Endothelial cell (in vitro differentiated cells): ENCODE results near the gene PRTG. TPM values are rescaled to one million over a fixed set of nuclear protein-coding genes. Genes with fewer than 3 reads are reported as not detected.

Experiments
- DNase-seq: peaks from one replicate; pipeline ENCODE4 v3.0.0; 2021; ENCODE audit warnings: low spot score
- H3K27ac Mint-ChIP-seq: one replicate; pipeline ENCODE4 v1.8.0; 2021; ENCODE audit warnings: mixed read lengths, inconsistent platforms; ENCODE audit not compliant: unreplicated experiment
- H3K27me3 Mint-ChIP-seq: one replicate; pipeline ENCODE4 v1.8.0; 2021; ENCODE audit warnings: mild to moderate bottlenecking, moderate library complexity, mixed read lengths, inconsistent platforms; ENCODE audit not compliant: unreplicated experiment
- H3K36me3 Mint-ChIP-seq: one replicate; pipeline ENCODE4 v1.8.0; 2021; ENCODE audit warnings: mild to moderate bottlenecking, low read depth, mixed read lengths, inconsistent platforms; ENCODE audit not compliant: unreplicated experiment
- H3K4me1 Mint-ChIP-seq: one replicate; pipeline ENCODE4 v1.8.0; 2021; ENCODE audit warnings: mild to moderate bottlenecking, mixed read lengths, inconsistent platforms; ENCODE audit not compliant: unreplicated experiment
- H3K4me3 Mint-ChIP-seq: one replicate; pipeline ENCODE4 v1.8.0; 2021; ENCODE audit warnings: mild to moderate bottlenecking, mixed read lengths, inconsistent platforms; ENCODE audit not compliant: unreplicated experiment
- H3K9me3 Mint-ChIP-seq: one replicate; pipeline ENCODE4 v1.8.0; 2021; ENCODE audit warnings: mixed read lengths, inconsistent platforms; ENCODE audit not compliant: unreplicated experiment
- total RNA-seq: library from RNA; stranded (reverse); fragmentation: NEBNext Ultra II Directional; extraction: Animal tissue kit (Norgen Biotek cat#: 25700); gene quantifications from one replicate; pipeline ENCODE4 v1.2.1, GENCODE V29; 2021; ENCODE audit not compliant: unreplicated experiment
- TF ChIP-seq, protein P1 (sequence below): fragments of 200-600 bp; sonication (generic); IDR thresholded peaks from one replicate; pipeline ENCODE4 v1.5.0; 2021; ENCODE audit warnings: antibody characterized with exemption; ENCODE audit not compliant: unreplicated experiment

The PRTG gene
- total RNA-seq, 1 donor from 2014 or later = 165 TPM

DNA sequence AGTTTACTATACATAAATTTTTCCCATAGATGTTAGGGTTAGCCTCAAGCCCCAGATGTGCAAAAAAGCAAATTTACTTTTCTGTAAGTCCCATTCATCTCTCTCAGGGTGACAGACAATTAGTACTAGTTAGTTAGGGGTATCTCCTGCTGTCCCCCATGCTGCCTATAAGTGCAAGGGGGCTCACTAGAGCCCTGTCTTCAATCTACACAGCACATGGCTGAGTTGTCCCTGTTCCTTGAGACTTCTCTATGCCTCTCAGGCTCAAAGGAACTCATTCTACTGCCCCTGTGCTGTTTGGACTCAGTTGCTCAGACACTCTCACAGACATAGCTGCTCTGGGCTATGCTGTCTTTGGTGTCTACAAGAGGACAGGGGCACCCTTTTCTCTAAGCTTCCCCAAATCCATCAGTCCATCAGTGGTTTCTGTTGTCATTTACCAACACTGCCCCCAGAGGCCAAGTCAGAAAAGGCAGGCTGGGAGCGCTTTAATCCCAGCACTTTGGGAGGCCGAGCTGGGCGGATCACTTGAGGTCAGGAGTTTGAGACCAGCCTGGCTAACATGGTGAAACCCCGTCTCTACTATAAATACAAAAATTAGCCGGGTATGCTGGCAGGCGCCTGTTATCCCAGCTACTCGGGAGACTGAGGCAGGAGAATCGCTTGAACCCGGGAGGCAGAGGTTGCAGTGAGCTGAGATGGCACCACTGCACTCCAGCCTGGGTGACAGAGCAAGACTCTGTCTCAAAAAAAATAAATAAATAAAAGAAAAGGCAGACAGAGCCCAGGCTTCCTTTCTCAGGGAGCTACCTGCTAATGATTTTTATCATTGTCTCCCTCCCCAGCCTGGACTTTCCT, 31.4 kb upstream of the PRTG start:
- peak; percentile 70 for DNase-seq
- TF ChIP-seq, protein P1, sequence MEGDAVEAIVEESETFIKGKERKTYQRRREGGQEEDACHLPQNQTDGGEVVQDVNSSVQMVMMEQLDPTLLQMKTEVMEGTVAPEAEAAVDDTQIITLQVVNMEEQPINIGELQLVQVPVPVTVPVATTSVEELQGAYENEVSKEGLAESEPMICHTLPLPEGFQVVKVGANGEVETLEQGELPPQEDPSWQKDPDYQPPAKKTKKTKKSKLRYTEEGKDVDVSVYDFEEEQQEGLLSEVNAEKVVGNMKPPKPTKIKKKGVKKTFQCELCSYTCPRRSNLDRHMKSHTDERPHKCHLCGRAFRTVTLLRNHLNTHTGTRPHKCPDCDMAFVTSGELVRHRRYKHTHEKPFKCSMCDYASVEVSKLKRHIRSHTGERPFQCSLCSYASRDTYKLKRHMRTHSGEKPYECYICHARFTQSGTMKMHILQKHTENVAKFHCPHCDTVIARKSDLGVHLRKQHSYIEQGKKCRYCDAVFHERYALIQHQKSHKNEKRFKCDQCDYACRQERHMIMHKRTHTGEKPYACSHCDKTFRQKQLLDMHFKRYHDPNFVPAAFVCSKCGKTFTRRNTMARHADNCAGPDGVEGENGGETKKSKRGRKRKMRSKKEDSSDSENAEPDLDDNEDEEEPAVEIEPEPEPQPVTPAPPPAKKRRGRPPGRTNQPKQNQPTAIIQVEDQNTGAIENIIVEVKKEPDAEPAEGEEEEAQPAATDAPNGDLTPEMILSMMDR = peak; percentile 87
- no peak overlapping the region for H3K4me3 Mint-ChIP-seq
- peaks cover 6% of the 10 kb centered on the region for H3K4me1 Mint-ChIP-seq
- peaks cover 2% of the 10 kb centered on the region for H3K27me3 Mint-ChIP-seq
- peaks cover 3% of the 10 kb centered on the region for H3K36me3 Mint-ChIP-seq
- H3K27ac Mint-ChIP-seq = no peak overlapping the region
- H3K9me3 Mint-ChIP-seq = no peaks in the 10 kb centered on the region

DNA sequence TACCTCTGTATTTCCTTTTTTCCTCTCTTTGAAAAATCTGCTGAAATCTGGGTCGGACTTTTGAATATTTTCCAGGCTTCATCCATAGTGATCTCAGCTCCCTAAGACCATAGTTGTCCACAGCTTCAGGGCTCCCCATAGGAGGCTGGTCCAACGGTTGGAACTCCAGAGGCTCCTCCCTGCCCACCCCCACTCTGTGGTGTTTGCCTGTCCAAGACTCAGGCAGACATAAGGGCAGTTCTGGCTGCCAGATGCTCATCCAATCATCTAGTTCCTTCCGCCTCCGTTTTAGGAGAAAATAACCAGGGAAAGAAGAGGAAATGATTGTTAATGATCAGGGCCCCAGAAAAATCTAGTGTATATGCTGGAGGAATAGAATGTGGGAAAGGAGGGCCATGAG, 27.9 kb upstream of the PRTG start:
- no peak overlapping the region for H3K27ac Mint-ChIP-seq

DNA sequence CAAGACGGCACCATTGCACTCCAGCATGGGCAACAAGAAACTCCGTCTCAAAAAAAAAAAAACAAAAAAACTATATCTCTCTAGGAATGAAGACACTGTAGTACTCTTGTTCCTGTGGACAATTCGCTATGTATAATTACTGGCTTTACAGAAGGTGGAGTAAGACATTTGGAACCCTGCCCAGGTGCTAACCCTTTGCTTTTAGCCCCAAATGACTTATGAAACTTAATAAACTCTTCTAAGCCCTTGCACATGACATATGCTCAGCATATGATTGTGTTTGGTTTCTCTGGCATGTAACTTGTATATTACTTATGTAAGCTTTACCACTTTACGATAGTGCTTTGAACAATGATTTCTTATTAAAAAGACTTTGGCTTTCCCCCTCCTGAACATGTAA, 27.3 kb upstream of the PRTG start:
- no peak overlapping the region for H3K27ac Mint-ChIP-seq
- TF ChIP-seq, protein P1 = no peak
- H3K36me3 Mint-ChIP-seq = peaks cover under 1% of the 10 kb centered on the region
- H3K27me3 Mint-ChIP-seq = peaks cover 6% of the 10 kb centered on the region
- H3K4me3 Mint-ChIP-seq = no peak overlapping the region
- no peak for DNase-seq
- no peaks in the 10 kb centered on the region for H3K9me3 Mint-ChIP-seq
- peaks cover 5% of the 10 kb centered on the region for H3K4me1 Mint-ChIP-seq

More for the DNA sequence above, 27.9 kb upstream of the PRTG start:
- DNase-seq = no peak
- Mint-ChIP-seq H3K27me3 (peaks cover 6% of the 10 kb centered on the region), H3K4me1 (peaks cover 8% of the 10 kb centered on the region), H3K9me3 (no peaks in the 10 kb centered on the region), H3K36me3 (peaks cover 3% of the 10 kb centered on the region), H3K4me3 (no peak overlapping the region)
- TF ChIP-seq, protein P1 = no peak

DNA sequence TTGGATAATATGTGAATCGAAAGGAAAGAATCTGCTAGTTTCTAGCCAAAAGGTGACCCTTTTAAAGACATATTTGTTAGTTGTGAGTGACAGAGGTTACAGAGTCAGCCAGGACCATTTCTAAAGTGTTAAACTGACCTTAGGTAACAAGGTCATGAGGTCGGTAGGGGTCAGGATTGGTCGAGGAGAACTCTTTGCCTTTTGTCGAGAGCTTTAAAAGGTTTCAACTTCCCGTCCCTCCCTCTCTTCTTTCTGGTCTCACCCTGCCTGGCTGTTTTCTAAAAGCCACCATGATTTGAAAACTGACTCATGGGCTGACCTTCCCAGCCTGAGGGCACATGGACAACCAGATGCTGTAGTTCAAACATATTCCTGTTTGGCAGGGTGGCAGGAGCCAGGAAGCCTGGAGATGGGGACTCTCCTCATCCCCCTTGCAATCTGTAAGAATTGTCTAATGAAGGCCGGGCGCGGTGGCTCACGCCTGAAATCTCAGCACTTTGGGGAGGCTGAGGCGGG, 25.8 kb upstream of the PRTG start:
- no peaks in the 10 kb centered on the region for H3K36me3 Mint-ChIP-seq
- peaks cover 6% of the 10 kb centered on the region for H3K27me3 Mint-ChIP-seq
- H3K9me3 Mint-ChIP-seq = no peaks in the 10 kb centered on the region
- H3K4me3 Mint-ChIP-seq = no peak overlapping the region
- no peak overlapping the region for H3K27ac Mint-ChIP-seq
- H3K4me1 Mint-ChIP-seq = peaks cover 4% of the 10 kb centered on the region
- TF ChIP-seq, protein P1 = no peak
- DNase-seq = no peak

DNA sequence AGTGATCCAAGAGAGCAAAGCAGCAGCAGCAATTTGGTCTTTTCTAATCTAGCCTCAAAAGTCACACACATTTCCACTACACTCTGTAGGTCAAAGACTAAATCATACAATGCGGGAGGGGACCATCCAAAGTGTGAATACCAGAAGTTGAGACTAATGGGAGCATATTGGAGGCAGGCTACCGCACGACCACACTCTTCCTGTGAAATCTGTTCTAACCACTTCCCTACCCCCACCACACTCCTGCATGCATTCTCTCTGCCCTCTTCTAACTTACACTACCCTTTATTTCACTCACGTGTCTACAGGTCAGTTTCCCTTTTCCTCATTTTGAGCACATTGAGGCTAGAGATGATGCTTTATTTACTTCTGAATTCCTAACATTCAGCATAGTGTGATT, 23.7 kb upstream of the PRTG start:
- Mint-ChIP-seq H3K9me3 (no peaks in the 10 kb centered on the region), H3K4me3 (no peak overlapping the region), H3K4me1 (peaks cover 4% of the 10 kb centered on the region), H3K27ac (no peak overlapping the region), H3K36me3 (no peaks in the 10 kb centered on the region), H3K27me3 (peaks cover 6% of the 10 kb centered on the region)
- no peak for DNase-seq
- TF ChIP-seq, protein P1 = no peak
